Measurements from ENCODE around the gene ALOX12.
"Not testable (repeated sequence)": the region's sequence is repeated elsewhere in the genome, so short reads cannot be mapped to it uniquely, and the experiment has no call there.

ALOX12 gene

DNA sequence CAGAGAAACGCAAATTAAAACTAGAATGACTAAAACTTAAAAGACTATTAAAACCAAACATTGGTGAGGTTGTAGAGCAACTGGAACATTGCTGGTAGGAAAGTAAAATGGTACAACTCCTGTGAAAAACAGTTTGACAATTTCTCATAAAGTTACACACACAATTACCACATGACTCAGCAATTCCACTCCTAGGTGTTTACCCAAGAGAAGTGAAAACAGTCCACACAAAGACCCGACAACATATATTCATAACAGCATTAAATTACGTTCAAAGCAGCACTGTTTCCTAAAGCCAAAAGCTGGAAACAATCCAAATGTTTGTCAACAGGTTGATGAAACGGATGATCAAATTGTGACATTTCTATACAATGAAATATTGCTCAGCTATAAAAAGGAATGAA is 26.5 kb upstream of the ALOX12 start:
- Histone ChIP-seq H3K27ac (no peak overlapping the region), H3K4me3 (no peak overlapping the region)
- TF ChIP-seq, protein P1, sequence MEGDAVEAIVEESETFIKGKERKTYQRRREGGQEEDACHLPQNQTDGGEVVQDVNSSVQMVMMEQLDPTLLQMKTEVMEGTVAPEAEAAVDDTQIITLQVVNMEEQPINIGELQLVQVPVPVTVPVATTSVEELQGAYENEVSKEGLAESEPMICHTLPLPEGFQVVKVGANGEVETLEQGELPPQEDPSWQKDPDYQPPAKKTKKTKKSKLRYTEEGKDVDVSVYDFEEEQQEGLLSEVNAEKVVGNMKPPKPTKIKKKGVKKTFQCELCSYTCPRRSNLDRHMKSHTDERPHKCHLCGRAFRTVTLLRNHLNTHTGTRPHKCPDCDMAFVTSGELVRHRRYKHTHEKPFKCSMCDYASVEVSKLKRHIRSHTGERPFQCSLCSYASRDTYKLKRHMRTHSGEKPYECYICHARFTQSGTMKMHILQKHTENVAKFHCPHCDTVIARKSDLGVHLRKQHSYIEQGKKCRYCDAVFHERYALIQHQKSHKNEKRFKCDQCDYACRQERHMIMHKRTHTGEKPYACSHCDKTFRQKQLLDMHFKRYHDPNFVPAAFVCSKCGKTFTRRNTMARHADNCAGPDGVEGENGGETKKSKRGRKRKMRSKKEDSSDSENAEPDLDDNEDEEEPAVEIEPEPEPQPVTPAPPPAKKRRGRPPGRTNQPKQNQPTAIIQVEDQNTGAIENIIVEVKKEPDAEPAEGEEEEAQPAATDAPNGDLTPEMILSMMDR (IDR thresholded peaks at IDR 0.05): no peak
- DNase-seq (ENCODE audit: low spot score): no peak

DNA sequence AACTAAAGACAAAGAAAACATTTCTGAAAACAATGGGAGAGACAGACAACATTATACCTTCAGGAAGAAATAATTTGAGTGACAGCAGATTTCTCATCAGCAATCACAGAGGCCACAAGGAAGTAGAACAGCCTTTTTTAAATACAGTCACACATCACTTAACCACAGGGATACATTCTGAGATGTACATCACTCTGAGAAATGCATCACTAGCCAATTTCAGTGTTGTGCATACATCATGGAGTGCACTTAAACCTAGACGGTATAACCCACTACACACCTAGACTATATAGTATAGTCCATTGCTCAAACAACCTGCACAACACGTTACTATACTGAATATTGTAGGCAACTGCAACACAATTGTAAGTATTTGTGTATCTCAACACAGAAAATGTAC is 24.9 kb upstream of the ALOX12 start:
- TF ChIP-seq, protein P1 (IDR thresholded peaks at IDR 0.05): no peak
- no peak overlapping the region for H3K27ac ChIP-seq
- DNase-seq (ENCODE audit: low spot score): no peak
- no peak overlapping the region for H3K4me3 ChIP-seq

DNA sequence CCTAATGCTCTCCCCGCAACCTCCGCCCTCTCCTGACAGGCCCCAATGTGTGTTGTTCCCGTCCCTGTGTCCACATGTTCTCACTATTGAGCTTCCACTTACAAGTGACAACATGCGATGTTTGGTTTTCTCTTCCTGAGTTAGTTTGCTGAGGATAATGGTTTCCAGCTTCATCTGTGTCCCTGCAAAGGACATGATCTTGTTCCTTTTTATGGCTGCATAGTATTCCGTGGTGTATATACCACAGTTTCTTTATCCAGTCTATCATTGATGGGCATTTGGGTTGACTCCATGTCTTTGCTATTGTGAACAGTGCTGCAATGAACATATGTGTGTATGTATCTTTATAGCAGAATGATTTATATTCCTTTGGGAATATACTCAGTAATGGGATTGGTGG is 16.4 kb upstream of the ALOX12 start:
- not testable (repeated sequence) for DNase-seq (ENCODE audit: low spot score); H3K4me3 ChIP-seq

DNA sequence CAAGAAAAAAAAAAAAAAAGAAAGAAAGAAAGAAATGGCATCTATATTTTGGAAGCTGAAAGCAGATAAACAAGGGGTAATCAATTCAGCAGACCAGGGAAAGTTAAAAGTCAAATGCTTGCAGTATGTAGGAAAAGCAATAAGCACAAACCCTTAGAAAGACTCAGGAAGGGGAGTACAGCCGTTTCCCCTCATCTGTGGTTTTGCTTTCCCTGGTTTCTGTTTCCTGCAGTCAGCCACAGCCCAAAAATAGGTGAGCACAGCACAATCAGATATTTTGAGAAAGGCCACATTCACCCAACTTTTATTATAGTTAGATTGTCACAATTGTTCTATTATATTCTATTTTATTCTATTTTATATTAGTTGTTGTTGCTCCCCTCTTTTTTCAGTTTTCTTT is 14.4 kb upstream of the ALOX12 start:
- H3K4me3 ChIP-seq: no peak overlapping the region
- no peak overlapping the region for H3K27ac ChIP-seq
- DNase-seq (ENCODE audit: low spot score): no peak
- TF ChIP-seq, protein P1 (IDR thresholded peaks at IDR 0.05): no peak

More for the DNA sequence above, 16.4 kb upstream of the ALOX12 start:
- not testable (repeated sequence) for H3K27ac ChIP-seq

DNA sequence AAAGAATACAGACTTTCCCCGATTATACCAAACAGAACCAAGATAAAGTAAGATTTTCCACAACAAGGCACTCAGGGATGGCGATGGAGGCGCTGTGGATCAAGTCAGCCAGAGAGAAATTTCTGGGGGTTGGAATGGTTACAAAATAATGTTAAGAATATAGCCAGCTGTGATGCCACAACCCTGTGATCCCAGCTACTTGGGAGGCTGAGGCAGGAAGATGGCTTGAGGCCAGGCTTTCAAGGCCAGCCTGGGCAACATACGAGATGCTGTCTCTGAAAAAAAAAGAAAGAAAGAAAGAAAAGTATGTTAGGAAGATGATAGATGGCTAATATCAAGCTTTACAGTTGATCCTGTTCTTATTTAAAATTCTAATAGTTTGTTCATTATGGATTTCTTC is 10.6 kb upstream of the ALOX12 start:
- TF ChIP-seq, protein P1 (IDR thresholded peaks at IDR 0.05): no peak
- H3K27ac ChIP-seq: no peak overlapping the region
- no peak overlapping the region for H3K4me3 ChIP-seq
- DNase-seq (ENCODE audit: low spot score): no peak

DNA sequence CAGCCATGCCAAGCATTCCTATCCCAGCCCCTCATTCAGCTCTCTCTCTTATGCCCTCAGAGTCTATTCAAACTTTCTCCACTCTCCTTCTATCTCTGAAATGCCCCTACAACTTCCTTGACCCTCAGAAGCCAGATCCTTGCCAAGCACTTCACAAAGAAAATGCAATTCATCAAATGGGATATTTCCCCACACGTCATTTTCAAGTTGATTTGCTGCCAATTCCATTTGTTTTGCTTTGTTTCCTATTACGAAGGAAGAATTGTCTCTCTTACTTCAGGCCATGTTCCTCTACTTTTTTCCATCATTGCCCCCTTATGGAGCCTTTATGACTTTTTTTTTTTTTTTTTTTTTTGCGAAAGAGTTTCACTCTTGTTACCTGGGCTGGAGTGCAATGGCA is 9.2 kb upstream of the ALOX12 start:
- no peak for DNase-seq (ENCODE audit: low spot score)
- TF ChIP-seq, protein P1 (IDR thresholded peaks at IDR 0.05): no peak
- H3K4me3 ChIP-seq: no peak overlapping the region
- no peak overlapping the region for H3K27ac ChIP-seq

DNA sequence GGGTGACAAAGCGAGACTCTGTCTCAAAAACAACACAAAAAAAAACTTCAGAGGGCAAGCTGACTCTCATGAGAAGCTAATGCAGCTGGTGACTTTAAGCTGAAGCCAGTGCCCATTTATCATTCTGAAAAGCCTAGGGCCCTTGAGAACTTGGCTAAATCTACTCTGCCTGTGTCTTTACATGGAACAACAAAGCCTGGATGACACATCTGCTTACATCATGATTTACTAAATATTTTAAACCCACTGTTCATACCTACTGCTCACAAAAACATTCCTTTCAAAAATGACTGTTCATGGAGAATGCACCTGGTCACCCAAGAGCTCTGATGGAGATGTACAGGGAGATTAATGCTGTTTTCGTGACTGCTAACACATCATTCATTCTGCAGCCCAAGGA is 6.1 kb upstream of the ALOX12 start:
- DNase-seq (ENCODE audit: low spot score): no peak
- no peak overlapping the region for H3K4me3 ChIP-seq
- TF ChIP-seq, protein P1 (IDR thresholded peaks at IDR 0.05): no peak
- H3K27ac ChIP-seq: no peak overlapping the region

DNA sequence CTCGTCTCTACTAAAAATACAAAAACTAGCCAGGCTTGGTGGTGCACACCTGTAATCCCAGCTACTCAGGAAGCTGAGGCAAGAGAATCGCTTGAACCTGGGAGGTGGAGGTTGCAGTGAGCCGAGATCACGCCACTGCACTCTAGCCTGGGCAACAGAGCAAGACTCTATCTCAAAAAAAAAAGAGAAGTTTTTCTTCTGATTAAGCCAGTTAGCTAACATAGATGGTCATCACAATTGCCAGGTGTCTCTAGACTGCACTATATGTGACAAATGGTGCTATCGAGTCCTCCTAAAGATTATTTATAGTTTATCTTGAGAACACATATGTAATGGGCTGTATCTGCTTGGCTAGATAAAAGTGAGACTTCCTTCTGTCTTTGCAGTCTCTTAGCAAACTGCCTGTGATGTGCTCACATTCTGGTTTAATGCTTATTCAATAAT is 2.2 kb upstream of the ALOX12 start:
- H3K27ac ChIP-seq; DNase-seq (ENCODE audit: low spot score); H3K4me3 ChIP-seq: not testable (repeated sequence)
